GM12878 (cell line): ENCODE results near the gene IPPK. TPM values are rescaled to one million over a fixed set of nuclear protein-coding genes. Genes with fewer than 3 reads are reported as not detected.

Experiments
- ATAC-seq: fragments of 200-7000 bp; cut with Tn5 transposase; 3 replicates; pipeline ENCODE4 v1.9.1; 2020; ENCODE audit warnings: mild to moderate bottlenecking, moderate library complexity
- Bru-seq: library from RNA; stranded (reverse); fragments of 400-500 nt; gene quantifications from one replicate; lab custom pipeline; 2021; lab: Mats Ljungman, UMichigan
- BruChase-seq, 2 experiments: library from RNA; stranded (reverse); fragments of 400-500 nt; gene quantifications; one replicate each; lab custom pipeline; 2021; lab: Mats Ljungman, UMichigan
- BruUV-seq: library from RNA; stranded (reverse); fragments of 400-500 nt; replicated peaks from 2 replicates; lab custom pipeline; 2021; lab: Mats Ljungman, UMichigan
- CTCF ChIA-PET: fragments of 300-600 bp; sonication (Branson Sonifier 250); formaldehyde crosslinking; extraction: SDS; loops from one replicate; lab custom pipeline; 2021; ENCODE audit warnings: inconsistent platforms; lab: Yijun Ruan, JAX
- POLR2A ChIA-PET: fragments of 350-600 bp; formaldehyde crosslinking; extraction: SDS; loops from one replicate; lab custom pipeline; 2021; ENCODE audit warnings: inconsistent platforms; lab: Charles Lee
- RAD21 ChIA-PET: fragments of 300-600 bp; sonication (Branson Sonifier 250); formaldehyde crosslinking; loops from one replicate; lab custom pipeline; 2023; ENCODE audit warnings: antibody characterized with exemption; ENCODE audit not compliant: unreplicated experiment; lab: Charles Lee
- SMC1A ChIA-PET: fragments of 300-600 bp; sonication (Branson Sonifier 250); formaldehyde crosslinking; loops from one replicate; lab custom pipeline; 2023; ENCODE audit not compliant: unreplicated experiment, uncharacterized antibody; lab: Charles Lee
- DNase-seq: peaks from one replicate; pipeline ENCODE4 v3.0.0-alpha.2; 2011; ENCODE audit warnings: low read depth, low spot score
- FAIRE-seq: peaks from 3 replicates; lab custom pipeline; 2011; peaks lifted over from hg19 to GRCh38; lab: Jason Lieb, UNC
- H2AFZ ChIP-seq: 2 replicates; pipeline ENCODE4 v1.6.0; 2011; ENCODE audit warnings: low read depth, low read length, control low read depth; ENCODE audit not compliant: control insufficient read depth
- H3K27ac ChIP-seq: 2 replicates; pipeline ENCODE4 v1.5.1; 2011; ENCODE audit warnings: control low read depth; ENCODE audit not compliant: control insufficient read depth, insufficient read depth
- H3K27me3 ChIP-seq, 2 experiments: replicated peaks in 1 of 2; 2 replicates each; pipeline versions ENCODE4 v1.6.0 to v1.6.1; 2011; ENCODE audit warnings: low read length in 1 of 2; ENCODE audit not compliant: control insufficient read depth in 2 of 2, insufficient read depth in 2 of 2
- H3K36me3 ChIP-seq, 2 experiments: 2 replicates each; pipeline ENCODE4 v1.5.1; 2011; ENCODE audit warnings: low read length in 1 of 2; ENCODE audit not compliant: control insufficient read depth in 2 of 2, insufficient read depth in 2 of 2
- H3K4me1 ChIP-seq: 2 replicates; pipeline ENCODE4 v1.6.1; 2011; ENCODE audit warnings: mild to moderate bottlenecking, low read length, moderate library complexity, mixed read lengths; ENCODE audit not compliant: control insufficient read depth, insufficient read depth
- H3K4me2 ChIP-seq: 2 replicates; pipeline ENCODE4 v1.6.0; 2011; ENCODE audit warnings: control low read depth; ENCODE audit not compliant: control insufficient read depth, insufficient read depth
- H3K4me3 ChIP-seq: fragments of 200-600 bp; sonication (generic); 2 replicates; pipeline ENCODE4 v1.5.1; 2016
- H3K79me2 ChIP-seq: 2 replicates; pipeline ENCODE4 v1.6.0; 2011; ENCODE audit warnings: low read length; ENCODE audit not compliant: control insufficient read depth, insufficient read depth
- H3K9ac ChIP-seq: 2 replicates; pipeline ENCODE4 v1.8.0; 2011; ENCODE audit warnings: low read length, control low read depth, mixed read lengths; ENCODE audit not compliant: control insufficient read depth, insufficient read depth
- H3K9me3 ChIP-seq: replicated peaks from 3 replicates; pipeline ENCODE4 v1.5.1; 2011; ENCODE audit warnings: mild to moderate bottlenecking, low read length; ENCODE audit not compliant: control insufficient read depth, insufficient read depth
- H4K20me1 ChIP-seq: 2 replicates; pipeline ENCODE4 v1.6.0; 2011; ENCODE audit not compliant: control insufficient read depth, insufficient read depth
- BHLHE40 ChIP-seq, 2 experiments: fragments of 450-650 bp in 1 of 2; IDR thresholded peaks; 2 replicates each; pipeline ENCODE4 v1.6.1; 2011 to 2017; ENCODE audit warnings: low read depth in 2 of 2, borderline replicate concordance in 1 of 2, improper control_type of control experiment in 1 of 2, low read length in 1 of 2, mild to moderate bottlenecking in 1 of 2
- CREM ChIP-seq: IDR thresholded peaks from 2 replicates; pipeline ENCODE4 v1.6.1; 2014; ENCODE audit warnings: antibody characterized with exemption, low read depth
- GATAD2B ChIP-seq: fragments of 450-650 bp; conservative IDR thresholded peaks from 2 replicates; pipeline ENCODE4 v1.6.1; 2017; ENCODE audit warnings: low read depth, mild to moderate bottlenecking, moderate library complexity
- IRF3 ChIP-seq: fragments of 450-650 bp; IDR thresholded peaks from 2 replicates; pipeline ENCODE4 v1.6.1; 2014; ENCODE audit warnings: mild to moderate bottlenecking
- KLF5 ChIP-seq: fragments of 450-650 bp; IDR thresholded peaks from 2 replicates; pipeline ENCODE4 v1.6.1; 2014; ENCODE audit warnings: mild to moderate bottlenecking; ENCODE audit not compliant: partially characterized antibody
- MEF2A ChIP-seq: IDR thresholded peaks from 2 replicates; pipeline ENCODE4 v1.6.1; 2011; ENCODE audit warnings: low read depth, mild to moderate bottlenecking, low read length, moderate library complexity; ENCODE audit not compliant: insufficient read depth
- MEF2B ChIP-seq: fragments of 450-650 bp; IDR thresholded peaks from 2 replicates; pipeline ENCODE4 v1.6.1; 2018; ENCODE audit warnings: mild to moderate bottlenecking, moderate library complexity; ENCODE audit not compliant: partially characterized antibody, poor library complexity, severe bottlenecking
- NFXL1 ChIP-seq: fragments of 450-650 bp; IDR thresholded peaks from 2 replicates; pipeline ENCODE4 v1.6.1; 2017; ENCODE audit warnings: antibody characterized with exemption, mild to moderate bottlenecking, borderline replicate concordance
- NR2C1 ChIP-seq: fragments of 450-650 bp; IDR thresholded peaks from 2 replicates; pipeline ENCODE4 v1.6.1; 2017; ENCODE audit warnings: antibody characterized with exemption, mild to moderate bottlenecking, moderate library complexity
- PAX5 ChIP-seq: IDR thresholded peaks from 2 replicates; pipeline ENCODE4 v1.6.1; 2011; ENCODE audit warnings: low read depth, low read length, borderline replicate concordance
- PKNOX1 ChIP-seq: fragments of 450-650 bp; IDR thresholded peaks from 2 replicates; pipeline ENCODE4 v1.6.1; 2016; ENCODE audit warnings: mild to moderate bottlenecking
- SMC3 ChIP-seq: IDR thresholded peaks from 2 replicates; pipeline ENCODE4 v1.6.1; 2011; ENCODE audit warnings: low read length, improper control_type of control experiment, borderline replicate concordance
- STAT1 ChIP-seq: fragments of 450-650 bp; conservative IDR thresholded peaks from 2 replicates; pipeline ENCODE4 v1.6.1; 2014; ENCODE audit warnings: antibody characterized with exemption, mild to moderate bottlenecking
- STAT3 ChIP-seq: IDR thresholded peaks from 2 replicates; pipeline ENCODE4 v1.6.1; 2011; ENCODE audit warnings: low read depth, low read length, improper control_type of control experiment
- ZBED1 ChIP-seq: IDR thresholded peaks from 2 replicates; pipeline ENCODE4 v1.6.1; 2016; ENCODE audit warnings: borderline replicate concordance
- WGBS: methylation state at CpG from one replicate; pipeline ENCODE4 v1.1.6; 2016; ENCODE audit warnings: low lambda C conversion rate; ENCODE audit not compliant: insufficient replicate concordance, insufficient coverage; ENCODE audit errors: missing lambda C conversion rate; 5-methylcytosine and 5-hydroxymethylcytosine counted together
- in situ Hi-C: fragments of 300-500 bp; cut with MboI; formaldehyde crosslinking; loops from 9 replicates; pipeline ENCODE4 v1.14.3; 2018; ENCODE audit warnings: mixed read lengths
- intact Hi-C: fragments of 100-400 bp; cut with micrococcal nuclease; formaldehyde crosslinking; loops from one replicate; pipeline ENCODE4 v1.14.2; 2022; ENCODE audit not compliant: unreplicated experiment
- long read RNA-seq, 2 experiments: library from polyadenylated mRNA; unstranded; transcript quantifications; one replicate each; pipeline ENCODE4 v2.0.0, GENCODE V29; 2019 to 2020
- polyA minus RNA-seq, 3 experiments: library from RNA; depleted of rRNA, polyadenylated mRNA; stranded (reverse); fragments of >200 nt; gene quantifications; 2 replicates each; pipeline ENCODE4 v1.2.3, GENCODE V29; 2011
- polyA plus RNA-seq, 11 experiments: library from polyadenylated mRNA; depleted of rRNA in 4 of 11; unstranded in 6 of 11; stranded (reverse) in 5 of 11; fragments of >200 nt; fragmentation: Nextera tagmentation in 4 of 11; fragmentation: Illumina TruSeq in 1 of 11; extraction: Ambion mirVana in 4 of 11; extraction: Trizol in 1 of 11; gene quantifications; 1 replicate in 1 of 11; 2 replicates in 10 of 11; pipeline versions ENCODE4 v1.2.1 to v1.2.3, GENCODE V29; 2011 to 2016; ENCODE audit warnings: inconsistent platforms in 2 of 11, missing spikeins in 2 of 11, low read depth in 1 of 11
- total RNA-seq, 4 experiments: library from RNA; depleted of rRNA in 3 of 4; stranded (reverse); fragments of >200 nt in 3 of 4; fragmentation: Illumina TruSeq in 1 of 4; extraction: Trizol in 1 of 4; gene quantifications; 2 replicates each; pipeline versions ENCODE4 v1.2.1 to v1.2.3, GENCODE V29; 2013 to 2021

IPPK gene
- total RNA-seq (2013; cell fraction: nucleolus; rRNA removed) = 24.4 and 27.7 TPM in 2 replicates
- total RNA-seq (2014; rRNA removed) = 12.9 and 17.6 TPM in 2 replicates
- 11.4 and 11.5 TPM in 2 replicates for total RNA-seq (2014; rRNA removed; fragmentation: Illumina TruSeq; extraction: Trizol)
- total RNA-seq (2021) = 10.1 and 10.7 TPM in 2 replicates
- 5.1 TPM for polyA plus RNA-seq (2011; ENCODE audit: low read depth)
- polyA plus RNA-seq (2011; rRNA removed) = 21.8 and 22.1 TPM in 2 replicates
- 30.0 and 31.3 TPM in 2 replicates for polyA plus RNA-seq (2011; cell fraction: cytosol; rRNA removed)
- polyA plus RNA-seq (2011; cell fraction: nucleus; rRNA removed) = 56.1 and 62.4 TPM in 2 replicates
- polyA plus RNA-seq (2012) = 5.5 and 6.6 TPM in 2 replicates
- polyA plus RNA-seq (2014; fragmentation: Illumina TruSeq; extraction: Trizol) = 10.6 and 12.8 TPM in 2 replicates
- polyA plus RNA-seq (2014; fragmentation: Nextera tagmentation; extraction: Ambion mirVana) = 1 to 10 TPM; 2.1 to 4.0 TPM
- 9.2 and 10.6 TPM in 2 replicates for polyA plus RNA-seq (2014; rRNA removed)
- 10 to 100 TPM; 11.4 to 11.5 TPM for polyA plus RNA-seq (2016; fragmentation: Nextera tagmentation; extraction: Ambion mirVana)
- 50.3 and 52.8 TPM in 2 replicates for polyA minus RNA-seq (2011; rRNA and poly(A)+ RNA removed)
- polyA minus RNA-seq (2011; cell fraction: cytosol; rRNA and poly(A)+ RNA removed) = 9.0 and 11.2 TPM in 2 replicates
- polyA minus RNA-seq (2011; cell fraction: nucleus; rRNA and poly(A)+ RNA removed) = 10.0 and 17.4 TPM in 2 replicates
- Bru-seq, nascent RNA = percentile 74 among the genes with signal in this experiment
- BruChase-seq, experiment 1, labeled RNA remaining after a 6-hour chase = percentile 71 among the genes with signal in this experiment
- BruChase-seq, experiment 2, labeled RNA remaining after a 2-hour chase = percentile 76 among the genes with signal in this experiment
- long read RNA-seq, experiment 1, full-length matches to known transcripts = 10 of 14 reads
- long read RNA-seq, experiment 1, partial matches to known transcripts = 1 of 14 reads
- long read RNA-seq, experiment 1, other reads (novel, unspliced or antisense) = 3 of 14 reads
- long read RNA-seq, experiment 2, full-length matches to known transcripts = 58 of 81 reads
- long read RNA-seq, experiment 2, partial matches to known transcripts = 13 of 81 reads
- long read RNA-seq, experiment 2, other reads (novel, unspliced or antisense) = 10 of 81 reads

GRCh38 chr9:92669890-92670708 lies at the start of gene IPPK:
TSS of gene IPPK (minus strand) at chr9:92670131. CDS start at chr9:92669988, 143 bp downstream.
- Histone ChIP-seq H3K9me3 (no peaks in the 10 kb centered on the region; the same call in 2 of the 3 replicates), H3K4me3 (peak within 1 kb of the TSS; percentile 91), H2AFZ (peak within 1 kb of the TSS; percentile 99), H3K79me2 (peaks cover 47% of the 10 kb centered on the region), H4K20me1 (no peaks in the 10 kb centered on the region), H3K27me3 (no peaks in the 10 kb centered on the region), H3K4me2 (peak within 1 kb of the TSS; percentile 89), H3K27ac (peak within 1 kb of the TSS; percentile 94), H3K36me3 (peaks cover 0 to 14% of the 10 kb centered on the region in 2 experiments; a peak in 2 of 4 replicates), H3K9ac (peak within 1 kb of the TSS; percentile 95), H3K4me1 (peaks cover 18% of the 10 kb centered on the region)
- DNase-seq (peak; percentile 91), ATAC-seq (peak; percentile 91), FAIRE-seq (peak; percentile 88)
- POLR2A ChIA-PET = interaction anchor here (0.7 to 1.9 kb wide), 7 partner anchors 17 to 345 kb away, joined by 3 to 7 read pairs (median 3); partner anchors contain the start of genes BICD2, CENPP and NOL8
- CTCF ChIA-PET = interaction anchor here (0.5 to 2.6 kb wide), 4 partner anchors 95 to 887 kb away, joined by 3 to 12 read pairs (median 4); partner anchors contain the start of genes BICD2, CENPP and NOL8
- under 1% methylated on average over 74 of the region's 75 CpGs for WGBS
- SMC1A ChIA-PET = interaction anchor here (0.7 to 1.7 kb wide), 8 partner anchors 14 to 523 kb away, joined by 3 to 7 read pairs (median 3); no protein-coding TSS in a partner anchor
- RAD21 ChIA-PET = interaction anchor here (0.6 to 1.8 kb wide), 8 partner anchors 47 to 555 kb away, joined by 3 to 9 read pairs (median 3); partner anchors contain the start of gene SPTLC1
- BruUV-seq = TSS peak; percentile 93
- intact Hi-C loops = loop anchor here (2.0 to 5.0 kb wide), 2 partner anchors 37 to 95 kb away; partner anchors contain the start of gene BICD2
- in situ Hi-C loops = no loop called here
- TF ChIP-seq STAT1 (peak; percentile 32; the same call in 1 of the 2 replicates), PKNOX1 (peak; percentile 78), CREM (peak; percentile 95), MEF2B (peak; percentile 15), NFXL1 (0 out of 2 replicates have a peak, but pooled peaks have one; percentile 64), ZBED1 (0 out of 2 replicates have a peak, but pooled peaks have one; percentile 47), IRF3 (0 out of 2 replicates have a peak, but pooled peaks have one; percentile 23), SMC3 (no peak), GATAD2B (peak; percentile 88), STAT3 (no peak), MEF2A (0 out of 2 replicates have a peak, but pooled peaks have one; percentile 18), NR2C1 (peak; percentile 92), BHLHE40 (IDR thresholded peaks at IDR 0.05; ENCODE audit: borderline replicate concordance in 1 of 2, low read depth in 2 of 2, low read length in 1 of 2) (peak in 1 of 2 experiments; percentile 77; a peak in 3 of 4 replicates), PAX5 (0 out of 2 replicates have a peak, but pooled peaks have one; percentile 12), KLF5 (no peak)
